ENCODE results near the gene PRUNE1.

The PRUNE1 gene

DNA sequence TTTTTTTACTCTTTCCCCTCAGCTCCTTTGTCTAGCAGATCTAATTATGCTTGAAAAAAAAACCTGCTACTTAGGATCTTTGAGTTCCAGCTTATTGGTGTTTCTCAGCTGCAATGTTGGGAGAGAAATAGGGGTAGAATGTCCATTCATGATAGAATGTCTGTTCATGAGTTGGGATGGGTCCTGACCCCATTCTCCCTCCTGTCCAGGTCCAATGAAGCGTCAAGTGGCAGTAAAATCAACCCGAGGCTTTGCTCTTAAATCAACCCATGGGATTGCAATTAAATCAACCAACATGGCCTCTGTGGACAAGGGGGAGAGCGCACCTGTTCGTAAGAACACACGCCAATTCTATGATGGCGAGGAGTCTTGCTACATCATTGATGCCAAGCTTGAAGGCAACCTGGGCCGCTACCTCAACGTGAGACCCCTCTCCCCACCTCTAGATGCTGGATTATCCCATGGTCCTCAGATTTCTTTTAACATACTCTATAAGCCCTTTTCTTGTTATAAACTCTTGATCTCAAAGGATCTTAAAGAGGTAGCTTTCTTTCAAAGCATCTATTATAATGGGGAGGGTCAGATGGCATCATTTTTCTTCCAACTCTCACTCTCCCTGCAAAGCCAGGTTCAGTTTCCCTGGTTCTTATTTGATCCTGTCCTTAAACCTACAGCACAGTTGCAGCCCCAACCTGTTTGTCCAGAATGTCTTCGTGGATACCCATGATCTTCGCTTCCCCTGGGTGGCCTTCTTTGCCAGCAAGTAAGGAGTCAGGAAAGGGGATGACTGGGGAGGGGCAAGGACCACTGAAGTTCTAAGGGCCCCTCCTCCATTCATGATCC lies 44.7 kb upstream of the PRUNE1 start:
- H3F3A ChIP-seq (ENCODE audit: insufficient read depth), result no peaks in the 10 kb centered on the region; the same call in 1 of the 2 replicates
- H3K27me3 ChIP-seq (ENCODE audit: low read length), result no peaks in the 10 kb centered on the region
- H3K9me3 ChIP-seq (ENCODE audit: insufficient read depth, low read length), result no peaks in the 10 kb centered on the region
- H3K27ac ChIP-seq (ENCODE audit: low read depth, low read length), result no peak overlapping the region
- no peak overlapping the region for H3K4me2 ChIP-seq (ENCODE audit: low read depth, low read length, poor library complexity, severe bottlenecking)
- no peak for TF ChIP-seq EZH2phosphoT487 (conservative IDR thresholded peaks at IDR 0.05; ENCODE audit: low read length)
- TF ChIP-seq, protein P1, sequence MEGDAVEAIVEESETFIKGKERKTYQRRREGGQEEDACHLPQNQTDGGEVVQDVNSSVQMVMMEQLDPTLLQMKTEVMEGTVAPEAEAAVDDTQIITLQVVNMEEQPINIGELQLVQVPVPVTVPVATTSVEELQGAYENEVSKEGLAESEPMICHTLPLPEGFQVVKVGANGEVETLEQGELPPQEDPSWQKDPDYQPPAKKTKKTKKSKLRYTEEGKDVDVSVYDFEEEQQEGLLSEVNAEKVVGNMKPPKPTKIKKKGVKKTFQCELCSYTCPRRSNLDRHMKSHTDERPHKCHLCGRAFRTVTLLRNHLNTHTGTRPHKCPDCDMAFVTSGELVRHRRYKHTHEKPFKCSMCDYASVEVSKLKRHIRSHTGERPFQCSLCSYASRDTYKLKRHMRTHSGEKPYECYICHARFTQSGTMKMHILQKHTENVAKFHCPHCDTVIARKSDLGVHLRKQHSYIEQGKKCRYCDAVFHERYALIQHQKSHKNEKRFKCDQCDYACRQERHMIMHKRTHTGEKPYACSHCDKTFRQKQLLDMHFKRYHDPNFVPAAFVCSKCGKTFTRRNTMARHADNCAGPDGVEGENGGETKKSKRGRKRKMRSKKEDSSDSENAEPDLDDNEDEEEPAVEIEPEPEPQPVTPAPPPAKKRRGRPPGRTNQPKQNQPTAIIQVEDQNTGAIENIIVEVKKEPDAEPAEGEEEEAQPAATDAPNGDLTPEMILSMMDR (IDR thresholded peaks at IDR 0.05; ENCODE audit: insufficient read depth, low read length, poor library complexity, severe bottlenecking), result no peak
- no peak overlapping the region for H3K9ac ChIP-seq (ENCODE audit: low read length)
- H3K79me2 ChIP-seq (ENCODE audit: insufficient read depth, low read length), result no peaks in the 10 kb centered on the region
- no peak overlapping the region for H3K4me3 ChIP-seq (ENCODE audit: insufficient read depth, low read length, poor library complexity, severe bottlenecking)
- peaks cover 12% of the 10 kb centered on the region; the same call in 1 of the 2 replicates for H3K36me3 ChIP-seq (ENCODE audit: low read length)
- no peaks in the 10 kb centered on the region for H3K9me2 ChIP-seq (replicated peaks; ENCODE audit: insufficient read depth, low read length)
- H2AFZ ChIP-seq (ENCODE audit: low read depth, low read length, severe bottlenecking), result no peak overlapping the region
- H4K20me1 ChIP-seq (ENCODE audit: low read depth, low read length), result no peaks in the 10 kb centered on the region

DNA sequence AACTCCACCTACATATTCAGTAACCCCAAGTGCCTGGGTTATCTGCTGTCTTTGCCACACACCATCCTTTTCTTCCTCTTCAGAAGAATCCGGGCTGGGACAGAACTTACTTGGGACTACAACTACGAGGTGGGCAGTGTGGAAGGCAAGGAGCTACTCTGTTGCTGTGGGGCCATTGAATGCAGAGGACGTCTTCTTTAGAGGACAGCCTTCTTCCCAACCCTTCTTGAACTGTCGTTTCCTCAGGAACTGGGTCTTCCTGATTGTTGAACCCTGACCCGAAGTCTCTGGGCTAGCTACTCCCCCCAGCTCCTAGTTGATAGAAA lies 44.1 kb upstream of the PRUNE1 start:
- H3K9me2 ChIP-seq (replicated peaks; ENCODE audit: insufficient read depth, low read length), result no peaks in the 10 kb centered on the region
- TF ChIP-seq EZH2phosphoT487 (conservative IDR thresholded peaks at IDR 0.05; ENCODE audit: low read length), result no peak
- TF ChIP-seq, protein P1 (IDR thresholded peaks at IDR 0.05; ENCODE audit: insufficient read depth, low read length, poor library complexity, severe bottlenecking), result no peak

DNA sequence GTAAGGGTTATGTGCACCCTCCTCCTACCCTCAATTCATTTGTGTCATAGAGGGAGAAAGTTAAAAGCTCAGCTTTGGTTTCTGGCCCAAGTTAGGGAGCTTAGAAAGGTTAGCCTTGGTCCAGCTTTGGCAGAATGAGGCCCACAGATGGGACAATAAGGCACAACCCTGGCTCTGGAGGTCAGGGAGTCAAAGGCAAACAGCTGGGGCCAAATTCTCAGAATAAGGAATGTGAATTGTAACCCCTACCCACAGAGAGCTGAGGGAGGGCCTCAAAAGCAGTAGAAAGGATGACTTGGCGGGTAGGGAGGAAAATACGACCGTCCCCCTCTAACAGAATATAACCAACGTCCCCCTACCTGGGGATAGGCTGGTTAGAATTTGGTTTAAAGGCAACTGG lies 42.6 kb upstream of the PRUNE1 start:
- Histone ChIP-seq H3K9ac (ENCODE audit: low read length) (no peak overlapping the region), H2AFZ (ENCODE audit: low read depth, low read length, severe bottlenecking) (no peak overlapping the region), H3K9me3 (ENCODE audit: insufficient read depth, low read length) (no peaks in the 10 kb centered on the region), H3K4me2 (ENCODE audit: low read depth, low read length, poor library complexity, severe bottlenecking) (no peak overlapping the region), H3K4me3 (ENCODE audit: insufficient read depth, low read length, poor library complexity, severe bottlenecking) (no peak overlapping the region), H3K9me2 (replicated peaks; ENCODE audit: insufficient read depth, low read length) (no peaks in the 10 kb centered on the region), H3K79me2 (ENCODE audit: insufficient read depth, low read length) (peaks cover 11% of the 10 kb centered on the region), H3K27ac (ENCODE audit: low read depth, low read length) (no peak overlapping the region), H3K27me3 (ENCODE audit: low read length) (no peaks in the 10 kb centered on the region), H4K20me1 (ENCODE audit: low read depth, low read length) (no peaks in the 10 kb centered on the region), H3F3A (ENCODE audit: insufficient read depth) (peaks cover 5% of the 10 kb centered on the region; the same call in 1 of the 2 replicates), H3K36me3 (ENCODE audit: low read length) (peaks cover 3% of the 10 kb centered on the region; the same call in 1 of the 2 replicates)
- TF ChIP-seq EZH2phosphoT487 (conservative IDR thresholded peaks at IDR 0.05; ENCODE audit: low read length), result no peak
- TF ChIP-seq, protein P1 (IDR thresholded peaks at IDR 0.05; ENCODE audit: insufficient read depth, low read length, poor library complexity, severe bottlenecking), result no peak

More for the DNA sequence above, 44.1 kb upstream of the PRUNE1 start:
- H3K79me2 ChIP-seq (ENCODE audit: insufficient read depth, low read length), result no peaks in the 10 kb centered on the region
- no peak overlapping the region for H3K4me2 ChIP-seq (ENCODE audit: low read depth, low read length, poor library complexity, severe bottlenecking)
- no peaks in the 10 kb centered on the region; the same call in 1 of the 2 replicates for H3F3A ChIP-seq (ENCODE audit: insufficient read depth)
- no peaks in the 10 kb centered on the region for H3K9me3 ChIP-seq (ENCODE audit: insufficient read depth, low read length)
- H2AFZ ChIP-seq (ENCODE audit: low read depth, low read length, severe bottlenecking), result no peak overlapping the region
- H3K9ac ChIP-seq (ENCODE audit: low read length), result no peak overlapping the region
- no peak overlapping the region for H3K27ac ChIP-seq (ENCODE audit: low read depth, low read length)
- no peak overlapping the region for H3K4me3 ChIP-seq (ENCODE audit: insufficient read depth, low read length, poor library complexity, severe bottlenecking)
- peaks cover 8% of the 10 kb centered on the region; the same call in 1 of the 2 replicates for H3K36me3 ChIP-seq (ENCODE audit: low read length)
- no peaks in the 10 kb centered on the region for H3K27me3 ChIP-seq (ENCODE audit: low read length)
- no peaks in the 10 kb centered on the region for H4K20me1 ChIP-seq (ENCODE audit: low read depth, low read length)

Data from SU-DHL-6 (cell line).